Right lobe of liver (tissue), 6 donors: ENCODE measurements around the gene SECISBP2. TPM values are rescaled to one million over a fixed set of nuclear protein-coding genes. Genes with fewer than 3 reads are reported as not detected.

Source experiments
- ATAC-seq, 4 donors: fragments of 200-7000 bp; cut with Tn5 transposase; one replicate each; pipeline ENCODE4 v1.9.1; 2020; ENCODE audit warnings: mild to moderate bottlenecking in 4 of 4, moderate library complexity in 4 of 4
- DNase-seq, 3 donors: peaks; one replicate each; pipeline ENCODE4 v3.0.0-alpha.2; 2020
- H3K27ac ChIP-seq, 3 donors: fragments of 200-600 bp; one replicate each; pipeline ENCODE4 v1.8.0; 2022
- H3K27me3 ChIP-seq, 2 donors: fragments of 200-600 bp; one replicate each; pipeline ENCODE4 v1.8.0; 2022
- H3K36me3 ChIP-seq, 4 donors: fragments of 200-600 bp; sonication (generic) in 1 of 4; one replicate each; pipeline versions ENCODE4 v1.5.1 to v1.8.0; 2017 to 2022; ENCODE audit warnings: control low read depth in 1 of 4
- H3K4me1 ChIP-seq, 4 donors: fragments of 200-600 bp; sonication (generic) in 1 of 4; one replicate each; pipeline versions ENCODE4 v1.5.1 to v1.8.0; 2017 to 2022; ENCODE audit warnings: control low read depth in 1 of 4
- H3K4me3 ChIP-seq, 3 donors: fragments of 200-600 bp; one replicate each; pipeline ENCODE4 v1.8.0; 2022
- H3K9me3 ChIP-seq, 4 donors: fragments of 200-600 bp; sonication (generic) in 1 of 4; one replicate each; pipeline versions ENCODE4 v1.5.1 to v1.8.0; 2017 to 2022; ENCODE audit warnings: control low read depth in 1 of 4
- CTCF ChIP-seq, 4 donors: fragments of 200-600 bp in 3 of 4; fragments of 450-650 bp in 1 of 4; IDR thresholded peaks; one replicate each; pipeline versions ENCODE4 v1.5.1 to v1.8.0; 2016 to 2022; ENCODE audit warnings: antibody characterized with exemption in 4 of 4, mild to moderate bottlenecking in 2 of 4
- POLR2A ChIP-seq: fragments of 450-650 bp; IDR thresholded peaks from one replicate; pipeline ENCODE4 v1.6.1; 2017; ENCODE audit warnings: antibody characterized with exemption, mild to moderate bottlenecking
- WGBS: methylation state at CpG from one replicate; pipeline ENCODE4 v1.1.6; 2018; ENCODE audit warnings: low coverage, low lambda C conversion rate; ENCODE audit not compliant: insufficient coverage; ENCODE audit errors: missing lambda C conversion rate; 5-methylcytosine and 5-hydroxymethylcytosine counted together
- intact Hi-C, 2 donors: fragments of 100-400 bp; cut with DNase I; formaldehyde crosslinking; loops; one replicate each; pipeline versions ENCODE4 v1.11.2 to v1.14.1; 2022
- total RNA-seq, 6 experiments: library from RNA; depleted of rRNA in 2 of 6; stranded (reverse); fragments of >200 nt in 2 of 6; fragmentation: NEBNext Ultra II Directional in 3 of 6; extraction: Animal tissue kit (Norgen Biotek cat#: 25700) in 3 of 6; gene quantifications; one replicate each; pipeline versions ENCODE4 v1.1.0 to v1.2.4, GENCODE V29; 2016 to 2023
- donor health status: DM: no; HTN: yes; CAD: no.
- donor health status: DM: no; HTN: no; CAD: no.
- donor health status: DM: no; HTN: no; CAD: no.
- donor health status: DM: no; HTN: yes; CAD: no.
- donor health status: DM: no; HTN: yes; CAD: no.

Gene SECISBP2
- total RNA-seq, 6 experiments from 2014 or later: 17.3 to 34.2 (median 26.5) TPM

GRCh38 chr9:89383721-89384300 lies 65.5 kb downstream of the SECISBP2 start:
- H3K4me3 ChIP-seq: no peak overlapping the region
- no peaks in the 10 kb centered on the region for H3K27me3 ChIP-seq
- no peak for ATAC-seq
- intact Hi-C loops: no loop called here
- H3K9me3 ChIP-seq: no peaks in the 10 kb centered on the region
- H3K4me1 ChIP-seq: peaks cover 0 to 27% (median 13%) of the 10 kb centered on the region in 4 donors
- TF ChIP-seq POLR2A (no peak), CTCF (IDR thresholded peaks at IDR 0.05) (no peak)
- no peak overlapping the region for H3K27ac ChIP-seq
- no peaks in the 10 kb centered on the region for H3K36me3 ChIP-seq
- no peak for DNase-seq
- WGBS: 84% methylated on average over 6 of the region's 19 CpGs

DNA sequence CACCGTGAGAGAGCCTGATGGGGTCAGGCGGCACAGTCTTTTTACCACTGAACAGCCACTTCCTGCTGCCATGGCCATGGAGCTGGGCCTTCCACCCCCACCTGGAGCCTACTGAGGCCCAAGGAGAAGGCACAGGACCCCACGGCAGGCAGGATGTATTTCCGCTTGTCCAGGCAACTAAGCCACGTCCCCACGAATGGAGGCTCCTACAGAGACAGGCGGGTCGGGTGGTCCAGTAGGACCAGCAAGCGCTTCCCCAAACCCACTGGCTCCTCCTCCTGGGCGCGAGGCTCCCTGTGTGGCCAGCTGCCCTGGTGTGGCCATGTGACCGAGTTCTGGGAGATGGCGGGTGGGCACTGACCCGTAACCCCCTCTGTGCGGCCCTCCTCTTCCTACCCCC lies 66.5 kb downstream of the SECISBP2 start:
- ATAC-seq (no peak), DNase-seq (no peak)
- TF ChIP-seq POLR2A (no peak), CTCF (IDR thresholded peaks at IDR 0.05) (no peak)
- Histone ChIP-seq H3K27me3 (no peaks in the 10 kb centered on the region), H3K36me3 (no peaks in the 10 kb centered on the region), H3K4me1 (peaks cover 0 to 27% (median 13%) of the 10 kb centered on the region in 4 donors), H3K27ac (no peak overlapping the region), H3K4me3 (no peak overlapping the region), H3K9me3 (no peaks in the 10 kb centered on the region)
- WGBS: no CpG with 5 or more reads among the region's 15 CpGs
- intact Hi-C loops: no loop called here

GRCh38 chr9:89386206-89386605 lies 67.9 kb downstream of the SECISBP2 start:
- intact Hi-C loops: no loop called here
- WGBS: 38% methylated on average over 5 of the region's 11 CpGs

DNA sequence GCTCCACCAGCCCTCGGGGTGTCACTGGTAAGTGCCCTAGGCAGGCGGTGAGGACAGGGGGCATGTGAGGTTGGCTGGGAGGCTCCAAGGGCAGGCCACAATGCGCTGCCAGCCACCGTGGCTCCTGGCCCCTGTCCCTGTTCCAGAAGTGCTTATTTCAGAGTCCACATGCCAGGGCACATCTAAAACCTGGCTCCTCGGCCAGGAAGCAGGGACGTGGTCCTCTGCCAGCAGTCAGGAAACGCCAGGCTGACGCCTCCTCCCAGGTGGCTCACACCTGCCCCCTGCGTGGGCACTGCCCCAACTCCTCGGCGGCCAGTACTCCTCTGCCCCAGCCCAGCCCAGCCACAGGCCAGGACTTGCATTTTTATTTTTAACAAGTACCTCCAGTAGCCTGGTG lies 68.5 kb downstream of the SECISBP2 start:
- DNase-seq (peak; percentile 88 to 95 (median 94)), ATAC-seq (peak; percentile 82 to 89 (median 83))
- Histone ChIP-seq H3K27me3 (no peaks in the 10 kb centered on the region), H3K36me3 (no peaks in the 10 kb centered on the region), H3K4me1 (peaks cover 0 to 40% (median 16%) of the 10 kb centered on the region in 4 donors), H3K9me3 (no peaks in the 10 kb centered on the region), H3K4me3 (no peak overlapping the region), H3K27ac (peak overlapping the region; percentile 63 to 85 (median 70))
- TF ChIP-seq CTCF (IDR thresholded peaks at IDR 0.05) (no peak), POLR2A (no peak)
- intact Hi-C loops: no loop called here
- WGBS: 25% methylated on average over 7 of the region's 11 CpGs

More at GRCh38 chr9:89386206-89386605, 67.9 kb downstream of the SECISBP2 start:
- Histone ChIP-seq H3K4me3 (no peak overlapping the region), H3K27me3 (no peaks in the 10 kb centered on the region), H3K27ac (peak overlapping the region in 2 of 3 donors; percentile 41 to 48), H3K4me1 (peaks cover 0 to 37% (median 14%) of the 10 kb centered on the region in 4 donors), H3K36me3 (no peaks in the 10 kb centered on the region), H3K9me3 (no peaks in the 10 kb centered on the region)
- DNase-seq: no peak
- ATAC-seq: peak; percentile 14 to 51 (median 38)
- TF ChIP-seq POLR2A: no peak
- TF ChIP-seq CTCF (IDR thresholded peaks at IDR 0.05): no peak
